GM19240 (cell line): ENCODE data around the gene THAP4.
"Not testable (repeated sequence)": the region's sequence is repeated elsewhere in the genome, so short reads cannot be mapped to it uniquely, and the experiment has no call there.

Experiments used
- DNase-seq: peaks from one replicate; pipeline ENCODE4 v3.0.0; 2011; ENCODE audit warnings: low spot score; ENCODE audit not compliant: insufficient read length

The THAP4 gene

GRCh38 chr2:241586564-241587264 is 50.2 kb downstream of the THAP4 start:
- DNase-seq = no peak

- DNase-seq = no peak
Measured at GRCh38 chr2:241584436-241584835, 52.5 kb downstream of the THAP4 start.

- no peak for DNase-seq
Measured at GRCh38 chr2:241582806-241583205, 54.2 kb downstream of the THAP4 start.

- DNase-seq = no peak
Measured at GRCh38 chr2:241582328-241582727, 54.6 kb downstream of the THAP4 start.

- DNase-seq = no peak
Measured at GRCh38 chr2:241579281-241579680, 57.7 kb downstream of the THAP4 start.

- no peak for DNase-seq
Measured at GRCh38 chr2:241577413-241578122, 59.4 kb downstream of the THAP4 start.

GRCh38 chr2:241576293-241576654 is 60.7 kb downstream of the THAP4 start:
- DNase-seq = no peak

GRCh38 chr2:241575624-241576292 is 61.2 kb downstream of the THAP4 start:
- DNase-seq = no peak

GRCh38 chr2:241574911-241575623 is 61.9 kb downstream of the THAP4 start:
- no peak for DNase-seq

- no peak for DNase-seq
Measured at GRCh38 chr2:241573741-241574140, 63.2 kb downstream of the THAP4 start.

- DNase-seq = not testable (repeated sequence)
Measured at GRCh38 chr2:241572915-241573651, 63.9 kb downstream of the THAP4 start.

- no peak for DNase-seq
Measured at GRCh38 chr2:241571821-241572620, 64.9 kb downstream of the THAP4 start.

GRCh38 chr2:241570961-241571581 is 65.9 kb downstream of the THAP4 start:
- DNase-seq = no peak

- no peak for DNase-seq
Measured at GRCh38 chr2:241569831-241570281, 67.1 kb downstream of the THAP4 start.

GRCh38 chr2:241568726-241569125 is 68.2 kb downstream of the THAP4 start:
- DNase-seq = no peak

GRCh38 chr2:241567776-241568175 is 69.2 kb downstream of the THAP4 start:
- DNase-seq = no peak

- DNase-seq = not testable (repeated sequence)
Measured at GRCh38 chr2:241567266-241567665, 69.7 kb downstream of the THAP4 start.

- DNase-seq = no peak
Measured at GRCh38 chr2:241566468-241566867, 70.5 kb downstream of the THAP4 start.

- DNase-seq = not testable (repeated sequence)
Measured at GRCh38 chr2:241566021-241566420, 70.9 kb downstream of the THAP4 start.

- no peak for DNase-seq
Measured at GRCh38 chr2:241565411-241565810, 71.5 kb downstream of the THAP4 start.
